GM21786 (cell line): Measurements from ENCODE around the gene CDC42BPA.
"Not testable (repeated sequence)": the region's sequence is repeated elsewhere in the genome, so short reads cannot be mapped to it uniquely, and the experiment has no call there.

ENCODE experiments used
- ATAC-seq: cut with Tn5 transposase; IDR thresholded peaks from one replicate; pipeline ENCODE4 v1.9.1; 2021; ENCODE audit not compliant: unreplicated experiment

The CDC42BPA gene

DNA sequence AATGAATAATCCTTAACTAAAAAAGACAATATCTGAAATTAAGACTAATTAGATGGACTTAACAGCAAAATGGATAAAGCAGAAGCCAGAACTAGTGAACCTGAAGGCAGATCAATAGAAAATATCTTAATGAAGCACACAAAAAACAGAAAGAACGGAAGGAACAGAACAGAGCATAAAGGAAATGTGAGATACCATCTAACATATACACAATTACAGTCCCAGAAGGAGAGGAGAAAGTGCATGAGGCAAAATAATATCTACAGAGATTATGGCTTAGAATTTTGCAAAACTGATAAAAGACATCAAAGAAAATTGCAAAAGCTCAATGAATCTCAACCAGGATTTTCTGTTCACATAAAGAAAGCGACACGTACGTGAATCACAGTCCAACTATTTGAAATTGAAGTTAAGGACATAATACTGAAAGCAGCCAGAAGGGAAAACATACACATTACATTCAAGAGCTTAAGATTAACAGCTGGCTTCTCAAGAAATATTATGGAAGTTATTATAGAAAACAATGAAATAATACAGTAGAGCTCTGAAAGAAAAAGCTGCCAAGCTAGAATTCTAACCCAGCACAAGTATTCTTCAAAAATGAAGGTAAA lies 182.0 kb downstream of the CDC42BPA start:
- ATAC-seq: no peak

DNA sequence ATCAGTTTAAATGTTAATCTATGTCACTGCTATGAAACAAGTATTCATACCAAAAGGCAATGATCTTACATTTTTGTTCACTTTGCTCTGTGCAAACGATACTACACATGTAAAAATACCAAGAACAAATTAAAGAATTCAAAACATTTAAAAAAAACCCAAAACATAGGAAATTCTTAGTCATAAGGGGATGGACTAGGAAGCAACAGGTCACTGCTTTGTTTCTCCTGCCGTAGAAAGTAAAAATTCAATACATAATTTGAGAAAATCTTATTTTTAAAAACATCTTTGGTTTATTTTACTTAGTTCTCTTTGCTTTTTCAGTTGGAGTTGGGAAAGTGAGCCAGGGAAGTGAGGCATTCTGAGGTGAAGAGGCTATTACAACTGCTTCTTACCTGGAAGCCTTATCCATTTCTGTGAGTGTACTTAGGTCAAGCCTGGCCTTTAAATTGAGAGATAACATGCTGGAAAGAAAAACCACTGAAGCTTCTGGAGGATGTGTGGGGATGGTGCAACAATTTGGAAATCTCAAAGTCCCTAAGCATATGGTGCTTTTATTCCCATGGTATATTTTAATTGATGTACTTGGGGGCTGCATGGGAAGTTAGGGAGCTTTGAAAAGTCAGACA lies 183.5 kb downstream of the CDC42BPA start:
- no peak for ATAC-seq

DNA sequence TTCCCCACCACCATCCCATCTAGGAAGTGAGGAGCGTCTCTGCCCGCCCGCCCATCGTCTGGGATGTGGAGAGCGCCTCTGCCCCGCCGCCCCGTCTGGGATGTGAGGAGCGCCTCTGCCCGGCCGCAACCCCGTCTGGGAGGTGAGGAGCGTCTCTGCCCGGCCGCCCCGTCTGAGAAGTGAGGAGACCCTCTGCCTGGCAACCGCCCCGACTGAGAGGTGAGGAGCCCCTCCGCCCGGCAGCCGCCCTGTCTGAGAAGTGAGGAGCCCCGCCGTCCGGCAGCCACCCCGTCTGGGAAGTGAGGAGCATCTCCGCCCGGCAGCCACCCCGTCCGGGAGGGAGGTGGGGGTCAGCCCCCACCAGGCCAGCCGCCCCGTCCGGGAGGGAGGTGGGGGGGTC lies 185.6 kb downstream of the CDC42BPA start:
- ATAC-seq: not testable (repeated sequence)

DNA sequence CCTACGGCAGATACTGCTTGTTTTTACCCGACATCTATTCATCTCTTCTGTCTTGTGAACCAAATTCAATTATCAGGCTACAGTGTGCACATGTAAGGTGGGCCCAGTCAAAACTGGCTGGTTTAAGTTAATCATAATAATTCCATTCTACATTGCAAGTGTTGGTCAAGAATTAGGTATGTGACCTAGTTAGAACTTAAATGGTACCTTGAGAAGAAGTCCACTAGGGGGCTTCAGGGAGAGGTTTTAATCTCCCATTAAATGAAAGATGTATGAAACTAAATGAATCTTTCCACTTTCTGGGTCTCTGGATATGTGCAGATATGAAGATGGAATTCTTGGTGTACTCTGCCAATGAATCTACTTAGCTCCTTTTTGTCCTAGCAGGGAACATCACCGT lies 187.1 kb downstream of the CDC42BPA start:
- ATAC-seq: no peak

DNA sequence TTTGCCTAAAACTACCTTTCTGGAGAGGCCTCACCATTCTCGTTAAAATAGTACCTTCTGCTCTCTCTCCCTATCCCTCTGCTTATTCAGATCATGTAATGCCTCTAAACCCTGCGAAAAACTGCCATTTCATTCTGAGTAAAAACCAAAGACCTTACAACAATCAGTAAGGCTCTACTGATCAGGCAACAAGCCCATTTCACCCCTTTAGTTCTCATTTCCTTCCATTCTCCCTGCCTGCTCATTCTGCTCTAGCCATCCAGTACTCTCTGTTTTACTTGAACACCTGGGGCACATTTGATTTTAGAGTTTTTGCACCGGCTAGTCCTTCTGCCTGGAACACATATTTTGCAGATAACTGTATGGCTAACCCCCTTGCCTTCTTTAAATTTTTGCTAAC lies 190.4 kb downstream of the CDC42BPA start:
- ATAC-seq: no peak

DNA sequence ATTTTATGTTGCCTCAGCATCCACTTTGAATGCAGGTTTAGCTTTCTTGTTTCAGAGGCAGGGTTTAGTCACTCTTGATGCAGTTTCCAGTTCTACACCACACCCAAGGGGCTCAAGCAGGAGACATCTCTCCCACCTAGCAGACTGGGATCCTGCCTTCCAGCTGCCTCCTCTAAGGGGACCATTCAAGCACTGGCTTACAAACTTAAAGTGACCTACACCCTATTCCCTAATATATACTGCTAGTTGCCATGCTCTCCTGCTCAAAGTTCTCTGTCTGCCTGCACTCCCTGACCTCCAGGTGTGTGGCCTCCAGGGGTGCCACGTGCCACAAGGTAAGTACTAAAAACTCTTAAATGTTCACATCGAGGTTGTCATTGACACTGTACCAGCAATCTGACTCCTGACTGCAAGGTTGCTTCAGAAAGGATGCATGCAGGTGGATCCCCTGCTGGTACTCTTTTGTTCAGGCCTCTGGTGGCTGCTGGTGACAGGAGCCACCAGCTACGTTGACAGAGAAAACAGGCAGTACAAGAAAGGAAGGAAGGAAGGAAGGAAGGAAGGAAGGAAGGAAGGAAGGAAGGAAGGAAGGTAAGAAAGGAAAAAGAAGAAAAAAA lies 192.3 kb downstream of the CDC42BPA start:
- ATAC-seq: no peak

DNA sequence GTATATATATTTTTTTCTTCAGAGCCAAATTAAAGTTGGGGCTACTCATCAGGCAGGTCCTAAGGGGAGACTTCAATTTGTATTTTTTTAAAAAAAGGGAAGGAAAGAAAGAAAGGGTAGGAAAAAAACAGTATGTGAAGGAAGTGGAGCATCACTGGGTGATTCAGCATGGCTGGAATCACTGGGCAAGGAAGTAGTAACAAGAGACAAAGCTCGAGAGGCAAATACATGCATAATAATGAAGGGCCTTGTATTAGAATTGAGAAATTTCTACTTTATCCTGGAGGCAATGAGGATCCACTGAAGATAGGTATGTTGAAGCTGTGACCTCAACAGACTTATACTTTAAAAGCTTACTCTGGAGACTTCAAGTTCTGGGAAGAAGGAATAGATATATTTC lies 193.8 kb downstream of the CDC42BPA start:
- no peak for ATAC-seq

DNA sequence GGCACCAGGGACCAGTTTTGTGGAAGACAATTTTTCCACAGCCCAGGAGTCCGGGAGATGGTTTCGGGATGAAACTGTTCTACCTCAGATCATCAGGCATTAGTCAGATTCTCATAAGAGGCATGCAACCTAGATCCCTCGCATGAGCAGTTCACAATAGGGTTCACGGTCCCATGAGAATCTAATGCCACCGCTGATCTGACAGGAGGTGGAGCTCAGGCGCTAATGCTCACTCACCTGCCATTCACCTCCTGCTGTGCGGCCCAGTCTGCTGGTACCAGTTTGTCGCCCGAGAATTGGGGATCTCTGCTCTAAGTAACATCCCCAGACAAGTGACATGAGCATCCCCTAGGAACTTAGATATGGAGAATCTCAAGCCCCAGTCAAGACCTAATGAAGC lies 197.5 kb downstream of the CDC42BPA start:
- ATAC-seq: no peak

DNA sequence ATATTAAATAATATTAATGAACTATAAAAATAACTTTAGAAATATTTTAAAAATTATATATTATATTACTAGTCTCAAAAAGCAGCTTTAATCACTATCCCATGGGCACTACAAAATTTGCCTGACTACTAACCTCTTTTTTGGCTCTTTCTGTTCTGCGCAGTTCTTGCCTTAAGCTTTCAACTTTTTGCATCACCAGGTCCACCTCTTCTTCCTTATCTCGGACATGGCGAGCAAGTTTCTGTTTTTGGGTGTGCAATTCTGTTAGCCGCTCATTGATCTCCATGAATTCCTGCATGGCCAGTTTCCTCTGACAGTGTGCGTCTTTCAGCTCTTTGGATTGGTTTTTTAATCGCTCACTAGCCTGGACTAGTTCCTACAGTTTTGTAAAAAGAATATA lies 205.8 kb downstream of the CDC42BPA start:
- no peak for ATAC-seq

DNA sequence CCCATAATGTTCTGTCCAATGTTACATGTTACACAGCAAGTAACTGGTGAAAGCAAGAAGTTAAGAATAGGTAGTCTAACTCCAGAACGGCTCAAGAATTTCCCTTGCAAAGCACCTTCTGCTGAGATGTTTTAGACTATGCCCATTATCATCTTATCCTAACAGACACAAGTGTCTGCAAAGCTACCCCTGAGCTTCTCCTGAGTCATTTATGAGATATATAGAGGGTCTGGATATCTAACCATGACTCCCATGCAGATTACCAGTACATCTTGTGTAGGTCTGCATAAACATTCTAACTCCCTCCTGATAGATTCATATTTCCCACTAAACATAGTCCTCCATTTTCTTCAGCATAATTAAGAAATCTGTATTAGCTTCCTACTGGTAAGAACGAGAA lies 206.5 kb downstream of the CDC42BPA start:
- no peak for ATAC-seq

DNA sequence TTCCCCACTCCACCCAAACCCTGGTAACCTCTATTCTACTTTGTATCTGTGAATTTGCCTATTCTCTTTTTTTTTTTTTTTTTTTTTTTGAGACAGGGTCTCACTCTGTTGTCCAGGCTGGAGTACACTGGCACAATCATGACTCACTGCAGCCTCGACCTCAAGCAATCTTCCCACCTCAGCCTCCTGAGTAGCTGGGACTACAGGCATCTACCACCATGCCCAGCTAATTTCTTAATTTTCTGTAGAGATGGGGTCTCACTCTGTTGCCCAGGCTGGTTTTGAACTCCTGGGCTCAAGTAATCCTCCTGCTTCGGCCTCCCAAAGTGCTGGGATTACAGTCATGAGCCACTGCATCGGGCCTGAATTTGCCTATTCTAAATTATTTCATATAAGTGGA lies 213.0 kb downstream of the CDC42BPA start:
- not testable (repeated sequence) for ATAC-seq

DNA sequence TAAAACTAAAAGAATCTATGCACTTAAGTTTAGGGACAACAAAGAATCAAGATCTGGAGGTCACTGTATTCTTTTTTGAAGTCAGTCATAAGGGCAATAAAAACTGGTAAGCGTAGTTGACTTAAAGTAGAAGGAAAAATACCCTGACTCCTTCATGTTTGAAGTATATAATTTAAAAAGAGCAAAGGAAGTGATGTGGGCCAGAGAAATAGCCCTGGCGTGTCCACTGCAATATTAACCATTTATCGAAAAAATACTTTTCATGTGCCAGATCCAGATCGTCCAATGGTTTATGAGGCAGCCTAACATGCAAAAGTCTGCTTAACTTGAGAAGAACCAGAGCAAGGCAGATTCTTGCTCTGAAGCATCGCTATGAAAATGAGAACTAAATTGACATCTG lies 216.2 kb downstream of the CDC42BPA start:
- ATAC-seq: no peak

DNA sequence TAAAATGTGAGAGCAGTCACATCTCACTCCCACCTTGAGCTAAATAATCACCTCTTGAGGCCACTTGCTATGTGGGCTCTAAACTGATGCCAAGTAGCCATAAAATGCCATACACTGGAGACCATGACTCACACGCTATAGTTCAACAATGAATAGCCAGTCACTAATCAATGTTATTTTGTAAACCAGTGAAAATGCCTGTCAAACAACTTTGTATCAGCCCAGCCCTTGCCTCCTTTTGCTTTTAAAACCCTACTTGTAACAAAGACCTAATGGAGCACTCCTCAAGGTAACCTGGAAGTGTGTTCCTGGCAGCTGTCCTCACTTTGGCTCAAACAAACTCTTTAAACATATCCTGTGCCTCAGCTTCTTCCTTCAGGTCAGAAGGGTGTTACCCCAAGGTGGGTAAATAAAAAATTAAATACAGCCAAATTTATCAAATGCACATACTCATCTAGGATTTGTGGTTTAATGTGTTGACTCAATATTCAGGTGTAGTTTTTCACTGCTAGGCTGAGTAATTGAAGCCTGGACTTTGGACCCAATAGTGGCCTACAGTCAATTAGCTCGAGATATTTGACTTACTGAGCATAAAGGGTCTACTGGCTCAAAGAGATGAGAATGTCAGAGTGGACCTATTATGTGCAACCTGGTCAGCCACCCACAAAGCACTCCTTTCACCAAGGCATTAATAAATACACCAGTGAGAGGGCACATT lies 223.9 kb downstream of the CDC42BPA start:
- ATAC-seq: no peak

DNA sequence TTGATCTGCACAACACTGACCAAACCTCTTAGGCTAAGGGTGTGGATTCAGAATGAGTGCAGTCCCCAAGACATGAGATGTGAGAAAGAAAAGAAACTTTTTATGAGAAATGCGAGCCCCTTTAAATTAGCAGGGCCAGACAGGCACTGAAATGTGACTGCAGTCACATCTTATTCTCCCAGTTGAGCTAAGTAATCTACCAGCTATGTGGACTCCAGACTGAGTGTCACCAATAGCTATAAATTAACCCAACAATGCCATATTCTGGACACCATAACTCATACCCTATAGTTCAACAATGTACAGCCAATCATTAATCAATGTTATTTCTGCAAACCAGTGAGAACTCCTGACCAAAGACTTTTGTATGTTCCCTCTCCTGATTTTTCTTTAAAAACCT lies 225.0 kb downstream of the CDC42BPA start:
- no peak for ATAC-seq

DNA sequence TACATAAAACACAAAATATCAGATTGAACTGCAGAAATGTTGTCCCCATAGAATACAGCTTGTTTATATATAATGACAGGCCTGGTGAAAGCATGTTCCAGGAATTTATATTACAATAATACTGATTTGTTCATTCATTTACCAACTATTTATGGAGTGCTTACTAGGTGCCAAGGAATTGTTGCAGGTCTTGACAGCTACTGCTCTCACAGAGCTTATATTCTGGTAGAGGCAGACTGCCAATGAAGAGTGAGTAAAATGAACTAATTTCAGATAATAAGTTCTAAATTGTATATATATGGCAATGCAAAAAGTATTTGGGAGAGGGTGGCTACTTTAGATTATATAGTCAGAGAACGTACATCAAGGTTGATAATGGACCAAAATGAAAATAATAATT lies 226.2 kb downstream of the CDC42BPA start:
- no peak for ATAC-seq

DNA sequence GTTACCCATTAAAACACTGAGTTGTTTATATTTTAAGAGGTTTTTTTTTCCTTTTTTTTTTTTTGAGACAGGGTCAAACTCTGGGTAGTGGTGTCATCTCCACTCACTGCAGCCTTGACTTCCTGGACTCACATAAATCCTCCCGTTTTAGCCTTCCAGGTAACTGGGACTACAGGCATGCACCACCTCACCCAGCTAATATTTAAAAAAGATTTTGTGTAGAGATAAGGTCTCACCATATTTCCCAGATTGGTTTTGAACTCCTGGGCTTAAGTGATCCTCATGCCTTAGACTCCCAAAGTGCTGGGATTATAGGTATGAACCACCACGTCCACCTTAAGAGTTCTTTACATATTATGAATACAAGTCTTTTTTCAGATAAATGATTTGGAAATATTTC lies 231.7 kb downstream of the CDC42BPA start:
- ATAC-seq: no peak

DNA sequence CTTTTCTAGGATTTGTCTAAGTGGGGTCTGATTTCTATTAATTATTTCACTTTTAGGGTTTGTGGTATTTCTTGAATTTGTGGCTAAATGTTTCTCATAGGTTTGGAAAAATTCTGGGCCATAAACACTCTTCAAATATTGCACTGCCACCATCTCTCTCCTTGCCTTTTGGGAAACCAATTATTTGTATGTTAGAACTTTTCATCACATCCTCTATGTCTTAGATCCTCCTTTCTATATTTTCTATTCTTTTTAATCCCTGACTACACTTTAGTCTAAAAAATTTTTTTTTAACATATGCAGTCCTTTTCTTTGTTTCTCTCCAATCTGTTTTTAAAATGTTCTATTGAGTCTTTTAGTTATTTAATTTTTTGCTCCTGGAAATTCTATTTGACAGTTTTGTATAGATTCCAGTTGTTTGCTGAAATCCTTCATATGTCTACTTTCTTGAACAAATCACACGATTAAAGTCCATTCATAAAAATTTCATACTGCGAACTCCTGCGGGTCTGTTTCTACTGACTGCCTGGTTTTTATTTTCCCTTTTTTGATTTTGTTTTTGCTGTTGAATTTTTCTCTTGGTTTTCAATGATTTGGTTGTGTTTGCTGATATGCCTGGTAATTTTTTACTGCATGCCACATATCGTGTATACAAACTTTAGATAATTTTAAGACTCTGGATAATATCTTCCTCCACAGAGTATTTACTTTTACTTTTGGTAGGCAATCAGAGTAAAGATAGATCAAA lies 235.1 kb downstream of the CDC42BPA start:
- ATAC-seq: no peak

DNA sequence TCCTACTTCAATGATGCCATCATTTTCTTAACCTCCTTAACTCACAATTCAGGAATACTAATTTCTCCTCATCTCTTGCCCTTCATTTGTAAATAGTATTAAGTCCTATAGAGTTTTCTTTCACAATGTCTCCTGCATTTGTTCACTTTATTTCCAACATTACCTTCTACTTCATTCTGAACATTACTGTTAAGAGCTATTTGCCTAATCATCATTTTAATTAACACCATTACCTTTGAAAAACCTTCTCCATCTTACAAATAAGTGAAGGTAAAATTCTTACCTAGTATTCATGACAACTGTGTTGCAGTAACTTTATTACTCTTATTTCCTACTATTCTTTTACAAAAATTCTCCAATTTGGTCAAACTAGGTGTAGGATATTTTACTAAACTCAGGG lies 240.5 kb downstream of the CDC42BPA start:
- ATAC-seq: no peak

DNA sequence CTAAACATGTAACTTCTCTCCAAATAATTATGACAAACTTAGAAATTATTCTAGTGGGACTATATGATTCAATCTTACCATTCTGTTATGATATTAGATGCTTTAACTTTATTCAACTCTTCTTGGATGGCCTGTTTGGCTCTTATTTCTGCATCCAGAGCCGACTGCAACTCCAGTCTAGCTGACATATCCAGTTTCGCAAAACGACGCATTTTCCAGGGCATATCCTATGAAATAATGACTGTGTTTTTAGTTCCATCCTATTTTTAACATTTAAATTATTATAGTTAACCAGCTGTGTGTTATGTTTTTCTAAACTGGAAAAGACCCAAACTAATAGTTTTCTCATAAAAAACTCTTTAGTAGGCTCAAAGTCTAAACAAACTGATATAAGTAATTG lies 244.5 kb downstream of the CDC42BPA start:
- ATAC-seq: no peak

DNA sequence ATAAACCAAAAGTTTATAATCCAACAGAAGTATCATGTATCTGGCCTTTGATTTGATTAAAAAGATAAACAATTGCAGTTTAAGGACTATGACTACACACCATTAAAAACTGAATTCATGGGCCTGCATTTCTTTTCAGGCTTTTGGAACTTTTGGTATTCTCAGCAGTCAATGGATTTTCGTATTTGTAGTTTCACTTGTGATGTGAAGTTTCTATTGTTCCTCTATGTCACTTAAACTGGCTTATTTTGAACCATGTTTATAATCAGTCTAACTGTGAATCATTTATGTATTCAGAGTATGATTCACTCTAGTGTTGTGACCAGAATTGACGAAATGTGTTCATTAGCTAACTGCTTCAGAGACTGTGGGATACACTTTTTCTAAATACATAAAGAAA lies 245.3 kb downstream of the CDC42BPA start:
- ATAC-seq: no peak

DNA sequence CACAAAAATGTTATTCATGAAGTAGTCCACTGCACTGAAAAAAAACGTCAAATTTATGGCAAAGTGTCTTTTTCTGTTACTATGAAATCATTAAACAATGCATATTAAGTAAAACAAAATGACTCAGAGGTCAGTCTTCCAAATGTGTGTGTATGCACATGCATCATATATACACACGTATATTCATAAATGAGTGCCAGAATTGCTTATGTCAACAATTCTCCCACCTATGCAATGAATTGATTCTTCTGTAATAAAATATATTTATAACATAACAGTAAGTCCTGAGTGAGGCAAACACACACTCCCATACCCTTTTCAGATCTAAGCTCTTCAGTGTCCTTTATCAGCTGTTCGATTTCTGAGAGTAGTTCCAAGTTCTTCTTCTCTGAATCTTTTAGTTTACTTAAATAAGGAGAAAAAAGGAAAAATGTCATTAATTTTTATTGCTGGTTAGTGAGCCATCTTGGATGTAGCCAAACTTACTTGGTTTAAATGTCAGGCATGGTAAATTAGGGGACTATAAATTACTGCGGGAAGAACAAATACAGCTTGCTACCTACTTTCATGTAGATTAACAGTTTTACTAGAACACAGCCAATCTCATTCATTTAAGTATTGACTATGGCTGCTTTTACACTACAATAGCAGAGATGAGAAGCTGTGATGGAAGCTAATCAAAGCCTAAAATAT lies 246.3 kb downstream of the CDC42BPA start:
- no peak for ATAC-seq
